ENCODE data around the gene CALML5. TPM values are rescaled to one million over a fixed set of nuclear protein-coding genes. Genes with fewer than 3 reads are reported as not detected.
A peak's percentile ranks its signal among the peaks of the same experiment; 100 is the strongest.

The CALML5 gene
- total and polyA plus RNA-seq, 9 of the 15 experiments (the other 6 are each of a cell fraction or from before 2014, with no cell fraction given) = not detected

DNA sequence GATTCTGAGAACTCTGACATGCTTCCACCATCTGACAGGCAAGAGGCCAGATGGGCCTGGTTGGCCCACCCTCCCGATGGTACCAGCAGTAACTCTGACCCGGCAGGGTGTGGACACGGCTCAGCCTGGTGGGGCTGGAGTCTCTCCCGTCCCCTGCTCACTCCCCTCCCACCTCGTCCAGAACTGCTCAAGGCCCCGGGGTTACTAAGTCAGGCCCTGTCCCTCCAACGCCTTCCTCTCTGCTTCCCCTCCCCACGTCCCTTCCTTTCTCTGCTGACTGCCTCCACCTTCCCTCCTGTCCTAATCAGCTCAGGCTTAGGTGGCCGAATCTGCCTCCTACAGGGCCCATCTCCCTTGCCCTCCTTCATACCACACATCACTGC lies 12.5 kb downstream of the CALML5 start (continued):
- TF ChIP-seq CBX5 (IDR thresholded peaks at IDR 0.05; ENCODE audit: borderline replicate concordance, low read depth) = 0 out of 2 replicates have a peak, but pooled peaks have one; percentile 32

DNA sequence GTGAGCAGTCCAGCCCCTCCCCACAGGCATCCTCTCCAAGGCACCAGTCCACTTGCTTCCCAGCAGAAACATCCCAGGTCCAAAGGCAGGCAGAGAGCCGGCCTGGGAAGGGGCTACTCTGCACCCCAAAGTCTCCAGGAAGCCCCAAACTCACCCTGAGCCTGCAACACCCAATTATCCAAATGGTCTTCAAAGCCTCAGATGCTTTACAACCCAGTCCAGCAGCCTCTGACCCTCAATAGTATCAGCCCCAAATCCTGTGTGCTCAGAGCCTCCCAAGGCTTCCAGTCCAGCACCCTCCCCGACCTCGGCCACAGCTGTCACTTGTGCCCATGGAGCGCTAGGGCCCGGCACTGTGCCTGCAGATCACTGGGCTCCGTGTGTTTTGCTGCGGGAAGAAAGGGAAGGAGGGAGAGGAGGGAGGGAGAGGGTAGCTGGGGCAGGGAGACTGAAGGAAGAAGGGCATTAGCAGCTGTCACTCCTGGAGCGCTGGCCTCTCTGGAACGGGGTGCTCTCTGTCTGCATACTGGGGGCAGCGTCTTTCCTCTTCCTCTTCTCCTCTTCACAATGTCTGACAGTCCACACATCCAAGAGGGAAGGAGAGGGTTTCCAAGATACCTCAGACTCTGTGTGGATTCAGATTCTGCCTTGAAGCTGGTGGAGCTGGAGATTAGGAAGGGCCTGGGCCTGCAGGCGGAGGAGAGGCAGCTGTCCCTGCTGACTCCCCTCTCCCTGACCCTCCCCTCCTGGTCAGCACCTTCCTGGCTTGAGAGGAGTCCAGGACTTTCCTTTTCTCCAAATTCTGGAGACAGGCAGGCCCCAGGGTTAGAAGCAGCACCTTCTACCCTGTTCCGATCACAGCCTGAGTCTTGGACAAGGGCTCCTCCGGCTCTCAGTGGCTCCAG lies 13.2 kb downstream of the CALML5 start:
- intact Hi-C loops (cut with micrococcal nuclease) (no loop called here), in situ Hi-C loops (cut with MboI) (no loop called here)
- BruUV-seq (replicated peaks) = no TSS peak
- H3K4me3 ChIP-seq = peak overlapping the region; percentile 43
- H3K9me1 ChIP-seq (ENCODE audit: control insufficient read depth, insufficient read depth, low read length) = no peaks in the 10 kb centered on the region
- peaks cover 38 to 56% of the 10 kb centered on the region in 2 experiments for H3K4me1 ChIP-seq (replicated peaks in 1 of 2; ENCODE audit: control insufficient read depth in 2 of 2, insufficient read depth in 2 of 2, low read length in 2 of 2)
- ChIA-PET CTCF (ENCODE audit: low intra/inter-chr PET ratio) (no interaction called here), POLR2A (interaction anchor here (0.9 to 1.6 kb wide), 6 partner anchors 8 to 45 kb away, joined by 3 to 5 read pairs (median 3); no protein-coding TSS in a partner anchor)
- DNase-seq (ENCODE audit: extremely low read depth in 1 of 4, low spot score in 3 of 4) = peak in 1 of 4 experiments; percentile 57
- H3K79me2 ChIP-seq (ENCODE audit: control insufficient read depth, insufficient read depth, low read length) = peaks cover 71% of the 10 kb centered on the region
- H3K27ac ChIP-seq (ENCODE audit: extremely low read depth, low read depth, low read length) = peak overlapping the region; percentile 82
- peak overlapping the region; percentile 93 for H3K4me2 ChIP-seq (ENCODE audit: insufficient read depth, low read length)
- peak; percentile 60 for ATAC-seq
- H3K9ac ChIP-seq (ENCODE audit: insufficient read depth in 1 of 2, low read depth in 2 of 2, low read length in 2 of 2) = peak overlapping the region; percentile 79 to 96
- peaks cover 22% of the 10 kb centered on the region for H3K36me3 ChIP-seq (ENCODE audit: control insufficient read depth, insufficient read depth, low read length)
- no peaks in the 10 kb centered on the region for H3K9me3 ChIP-seq (replicated peaks; ENCODE audit: control insufficient read depth, insufficient read depth, low read depth, low read length)
- no peaks in the 10 kb centered on the region for H3K27me3 ChIP-seq (ENCODE audit: control insufficient read depth in 2 of 2, insufficient read depth in 2 of 2, low read length in 2 of 2)
- FAIRE-seq = no peak
- no peaks in the 10 kb centered on the region for H4K20me1 ChIP-seq (replicated peaks; ENCODE audit: control insufficient read depth, insufficient read depth, low read length)
- under 1% methylated on average over 11 of the region's 13 CpGs for WGBS (ENCODE audit: insufficient coverage, low coverage, missing lambda C conversion rate)
- peak overlapping the region; percentile 87 for H2AFZ ChIP-seq (ENCODE audit: low read depth, low read length)
- TF ChIP-seq, protein P1, sequence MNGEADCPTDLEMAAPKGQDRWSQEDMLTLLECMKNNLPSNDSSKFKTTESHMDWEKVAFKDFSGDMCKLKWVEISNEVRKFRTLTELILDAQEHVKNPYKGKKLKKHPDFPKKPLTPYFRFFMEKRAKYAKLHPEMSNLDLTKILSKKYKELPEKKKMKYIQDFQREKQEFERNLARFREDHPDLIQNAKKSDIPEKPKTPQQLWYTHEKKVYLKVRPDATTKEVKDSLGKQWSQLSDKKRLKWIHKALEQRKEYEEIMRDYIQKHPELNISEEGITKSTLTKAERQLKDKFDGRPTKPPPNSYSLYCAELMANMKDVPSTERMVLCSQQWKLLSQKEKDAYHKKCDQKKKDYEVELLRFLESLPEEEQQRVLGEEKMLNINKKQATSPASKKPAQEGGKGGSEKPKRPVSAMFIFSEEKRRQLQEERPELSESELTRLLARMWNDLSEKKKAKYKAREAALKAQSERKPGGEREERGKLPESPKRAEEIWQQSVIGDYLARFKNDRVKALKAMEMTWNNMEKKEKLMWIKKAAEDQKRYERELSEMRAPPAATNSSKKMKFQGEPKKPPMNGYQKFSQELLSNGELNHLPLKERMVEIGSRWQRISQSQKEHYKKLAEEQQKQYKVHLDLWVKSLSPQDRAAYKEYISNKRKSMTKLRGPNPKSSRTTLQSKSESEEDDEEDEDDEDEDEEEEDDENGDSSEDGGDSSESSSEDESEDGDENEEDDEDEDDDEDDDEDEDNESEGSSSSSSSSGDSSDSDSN (IDR thresholded peaks at IDR 0.05; ENCODE audit: borderline replicate concordance in 1 of 2, low read depth in 2 of 2, low read length in 2 of 2) = 0 out of 4 replicates have a peak, but pooled peaks of 1 of the 2 experiments have one; percentile 42
- peak; percentile 68; the same call in 1 of the 2 replicates for TF ChIP-seq KAT7 (CRISPR knock-in tag; IDR thresholded peaks at IDR 0.05; ENCODE audit: borderline replicate concordance)
- TF ChIP-seq ZNF444 (CRISPR knock-in tag; IDR thresholded peaks at IDR 0.05) = no peak
- TF ChIP-seq CTBP1 (IDR thresholded peaks at IDR 0.05; ENCODE audit: borderline replicate concordance) = no peak
- TF ChIP-seq ZFPM2 (CRISPR knock-in tag; IDR thresholded peaks at IDR 0.05) = no peak
- no peak for TF ChIP-seq ZSCAN29 (IDR thresholded peaks at IDR 0.05)
- TF ChIP-seq FOXP1 (CRISPR knock-in tag; IDR thresholded peaks at IDR 0.05) = 0 out of 2 replicates have a peak, but pooled peaks have one; percentile 25
- peak in 1 of 2 experiments; percentile 1; a peak in 2 of 4 replicates for TF ChIP-seq SIN3A (IDR thresholded peaks at IDR 0.05; ENCODE audit: borderline replicate concordance in 2 of 2, control insufficient read depth in 1 of 2, low read depth in 2 of 2, low read length in 2 of 2)
- TF ChIP-seq, protein P2, sequence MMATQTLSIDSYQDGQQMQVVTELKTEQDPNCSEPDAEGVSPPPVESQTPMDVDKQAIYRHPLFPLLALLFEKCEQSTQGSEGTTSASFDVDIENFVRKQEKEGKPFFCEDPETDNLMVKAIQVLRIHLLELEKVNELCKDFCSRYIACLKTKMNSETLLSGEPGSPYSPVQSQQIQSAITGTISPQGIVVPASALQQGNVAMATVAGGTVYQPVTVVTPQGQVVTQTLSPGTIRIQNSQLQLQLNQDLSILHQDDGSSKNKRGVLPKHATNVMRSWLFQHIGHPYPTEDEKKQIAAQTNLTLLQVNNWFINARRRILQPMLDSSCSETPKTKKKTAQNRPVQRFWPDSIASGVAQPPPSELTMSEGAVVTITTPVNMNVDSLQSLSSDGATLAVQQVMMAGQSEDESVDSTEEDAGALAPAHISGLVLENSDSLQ (IDR thresholded peaks at IDR 0.05) = peak; percentile 84
- TF ChIP-seq, protein P3, sequence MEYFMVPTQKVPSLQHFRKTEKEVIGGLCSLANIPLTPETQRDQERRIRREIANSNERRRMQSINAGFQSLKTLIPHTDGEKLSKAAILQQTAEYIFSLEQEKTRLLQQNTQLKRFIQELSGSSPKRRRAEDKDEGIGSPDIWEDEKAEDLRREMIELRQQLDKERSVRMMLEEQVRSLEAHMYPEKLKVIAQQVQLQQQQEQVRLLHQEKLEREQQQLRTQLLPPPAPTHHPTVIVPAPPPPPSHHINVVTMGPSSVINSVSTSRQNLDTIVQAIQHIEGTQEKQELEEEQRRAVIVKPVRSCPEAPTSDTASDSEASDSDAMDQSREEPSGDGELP (CRISPR knock-in tag; IDR thresholded peaks at IDR 0.05; ENCODE audit: borderline replicate concordance) = peak; percentile 46; the same call in 1 of the 2 replicates
- no peak for TF ChIP-seq SMARCC2 (IDR thresholded peaks at IDR 0.05; ENCODE audit: low read depth)
- no peak for TF ChIP-seq SREBF1 (IDR thresholded peaks at IDR 0.05; ENCODE audit: borderline replicate concordance, low read depth, low read length)
- no peak for TF ChIP-seq CBFB (CRISPR knock-in tag; IDR thresholded peaks at IDR 0.05)
- no peak for TF ChIP-seq RFX5 (IDR thresholded peaks at IDR 0.05; ENCODE audit: low read depth, low read length)
